SU-DHL-6 (cell line): Measurements from ENCODE around the gene TBX2.

Source experiments
- H2AFZ ChIP-seq: fragments of 200-600 bp; sonication (generic); 2 replicates; pipeline ENCODE4 v1.6.1; 2014; ENCODE audit warnings: low read depth, mild to moderate bottlenecking, moderate library complexity, mixed read lengths, antibody characterized with exemption, low read length; ENCODE audit not compliant: severe bottlenecking
- H3F3A ChIP-seq: fragments of 200-600 bp; shearing (Covaris generic); 2 replicates; pipeline ENCODE4 v1.6.0; 2016; ENCODE audit warnings: antibody characterized with exemption, mild to moderate bottlenecking; ENCODE audit not compliant: insufficient read depth
- H3K27ac ChIP-seq: fragments of 200-600 bp; sonication (generic); 2 replicates; pipeline ENCODE4 v1.5.1; 2016; ENCODE audit warnings: low read depth, mild to moderate bottlenecking, low read length, moderate library complexity, mixed read lengths
- H3K27me3 ChIP-seq: fragments of 200-600 bp; sonication (generic), shearing (Covaris generic); 2 replicates; pipeline ENCODE4 v1.6.0; 2014; ENCODE audit warnings: mild to moderate bottlenecking, low read length
- H3K36me3 ChIP-seq: fragments of 200-600 bp; sonication (generic); 2 replicates; pipeline ENCODE4 v1.6.1; 2014; ENCODE audit warnings: mild to moderate bottlenecking, low read length, mixed read lengths
- H3K4me2 ChIP-seq: fragments of 300-600, 200-600 bp; shearing (Covaris generic), sonication (generic); 2 replicates; pipeline ENCODE4 v1.6.0; 2014; ENCODE audit warnings: low read length, low read depth, mild to moderate bottlenecking; ENCODE audit not compliant: poor library complexity, severe bottlenecking
- H3K4me3 ChIP-seq: fragments of 200-600 bp; sonication (generic); 2 replicates; pipeline ENCODE4 v1.5.1; 2014; ENCODE audit warnings: antibody characterized with exemption, low read length, mild to moderate bottlenecking, mixed read lengths; ENCODE audit not compliant: insufficient read depth, poor library complexity, severe bottlenecking
- H3K79me2 ChIP-seq: fragments of 200-600 bp; sonication (generic); 2 replicates; pipeline ENCODE4 v1.6.1; 2014; ENCODE audit warnings: mild to moderate bottlenecking, low read length, moderate library complexity; ENCODE audit not compliant: insufficient read depth
- H3K9ac ChIP-seq: fragments of 200-600 bp; sonication (generic); 2 replicates; pipeline ENCODE4 v1.7.0; 2014; ENCODE audit warnings: mild to moderate bottlenecking, low read length
- H3K9me2 ChIP-seq: fragments of 200-600 bp; sonication (generic); replicated peaks from 2 replicates; pipeline ENCODE4 v1.6.1; 2014; ENCODE audit warnings: low read length; ENCODE audit not compliant: insufficient read depth
- H3K9me3 ChIP-seq: fragments of 200-600 bp; sonication (generic); 2 replicates; pipeline ENCODE4 v1.6.1; 2014; ENCODE audit warnings: low read length, mixed read lengths; ENCODE audit not compliant: insufficient read depth
- H4K20me1 ChIP-seq: fragments of 200-600 bp; sonication (generic); 2 replicates; pipeline ENCODE4 v1.6.1; 2014; ENCODE audit warnings: low read depth, mild to moderate bottlenecking, antibody characterized with exemption, low read length, moderate library complexity, mixed read lengths
- CTCF ChIP-seq: fragments of 200-600 bp; sonication (generic); IDR thresholded peaks from one replicate; pipeline ENCODE4 v1.5.1; 2017; ENCODE audit warnings: antibody characterized with exemption, mild to moderate bottlenecking, low read length, moderate library complexity; ENCODE audit not compliant: insufficient read depth, poor library complexity, severe bottlenecking
- EZH2phosphoT487 ChIP-seq: fragments of 200-600 bp; sonication (generic), shearing (Covaris generic); conservative IDR thresholded peaks from 2 replicates; pipeline ENCODE4 v1.6.1; 2018; ENCODE audit warnings: mild to moderate bottlenecking, antibody characterized with exemption, low read length, moderate library complexity, mixed read lengths

Gene TBX2

GRCh38 chr17:61457226-61457983 is 57.8 kb downstream of the TBX2 start:
- no peaks in the 10 kb centered on the region for H3K9me2 ChIP-seq
- no peaks in the 10 kb centered on the region for H4K20me1 ChIP-seq
- H3K9me3 ChIP-seq: no peaks in the 10 kb centered on the region
- H3F3A ChIP-seq: no peaks in the 10 kb centered on the region
- H3K79me2 ChIP-seq: no peaks in the 10 kb centered on the region
- TF ChIP-seq EZH2phosphoT487 (no peak), CTCF (no peak)
- no peaks in the 10 kb centered on the region for H3K27me3 ChIP-seq
- no peak overlapping the region for H3K27ac ChIP-seq
- H3K36me3 ChIP-seq: no peaks in the 10 kb centered on the region
- no peak overlapping the region for H3K4me2 ChIP-seq
- H3K4me3 ChIP-seq: no peak overlapping the region
- no peak overlapping the region for H3K9ac ChIP-seq
- no peak overlapping the region for H2AFZ ChIP-seq

- H3K27ac ChIP-seq: no peak overlapping the region
- H3K79me2 ChIP-seq: no peaks in the 10 kb centered on the region
- H3K9me3 ChIP-seq: no peaks in the 10 kb centered on the region
- H3K4me2 ChIP-seq: no peak overlapping the region
- H3K9ac ChIP-seq: no peak overlapping the region
- no peaks in the 10 kb centered on the region for H3K27me3 ChIP-seq
- no peak for TF ChIP-seq CTCF
- no peak for TF ChIP-seq EZH2phosphoT487
- no peaks in the 10 kb centered on the region for H3K9me2 ChIP-seq
- H4K20me1 ChIP-seq: no peaks in the 10 kb centered on the region
- no peak overlapping the region for H2AFZ ChIP-seq
- H3K36me3 ChIP-seq: no peaks in the 10 kb centered on the region
- H3K4me3 ChIP-seq: no peak overlapping the region
- no peaks in the 10 kb centered on the region for H3F3A ChIP-seq
Measured at GRCh38 chr17:61458000-61458399, 58.4 kb downstream of the TBX2 start.

- H3F3A ChIP-seq: no peaks in the 10 kb centered on the region
- H3K4me2 ChIP-seq: no peak overlapping the region
- TF ChIP-seq CTCF (no peak), EZH2phosphoT487 (no peak)
- H4K20me1 ChIP-seq: no peaks in the 10 kb centered on the region
- H3K9ac ChIP-seq: no peak overlapping the region
- H3K27ac ChIP-seq: no peak overlapping the region
- no peaks in the 10 kb centered on the region for H3K27me3 ChIP-seq
- no peaks in the 10 kb centered on the region for H3K79me2 ChIP-seq
- no peaks in the 10 kb centered on the region for H3K9me2 ChIP-seq
- H2AFZ ChIP-seq: no peak overlapping the region
- H3K4me3 ChIP-seq: no peak overlapping the region
- no peaks in the 10 kb centered on the region for H3K9me3 ChIP-seq
- no peaks in the 10 kb centered on the region for H3K36me3 ChIP-seq
Measured at GRCh38 chr17:61458421-61459141, 58.9 kb downstream of the TBX2 start.
